Ovary (tissue), 9 donors: ENCODE results near the gene TCF4. TPM values are rescaled to one million over a fixed set of nuclear protein-coding genes. Genes with fewer than 3 reads are reported as not detected.

Experiments
- DNase-seq, 5 donors: peaks; one replicate each; pipeline ENCODE4 v3.0.0-alpha.2; 2019 to 2020
- H3K27ac ChIP-seq, 2 donors: fragments of 200-600 bp; one replicate each; pipeline versions ENCODE4 v1.5.1 to v1.8.0; 2019 to 2022
- H3K27me3 ChIP-seq: fragments of 200-600 bp; one replicate; pipeline ENCODE4 v1.8.0; 2022
- H3K36me3 ChIP-seq: fragments of 200-600 bp; sonication (generic); one replicate; pipeline ENCODE4 v1.5.1; 2019
- H3K4me1 ChIP-seq: one replicate; pipeline ENCODE4 v1.8.1; 2013; ENCODE audit warnings: mild to moderate bottlenecking, moderate library complexity; ENCODE audit not compliant: insufficient read depth
- H3K4me3 ChIP-seq: fragments of 200-600 bp; sonication (generic); one replicate; pipeline ENCODE4 v1.5.1; 2017
- H3K9me3 ChIP-seq, 2 donors: fragments of 200-600 bp in 1 of 2; sonication (generic) in 1 of 2; one replicate each; pipeline versions ENCODE4 v1.5.1 to v1.8.1; 2013 to 2019; ENCODE audit warnings: mild to moderate bottlenecking in 1 of 2, moderate library complexity in 1 of 2
- CTCF ChIP-seq, 3 donors: fragments of 450-650 bp in 2 of 3; fragments of 200-600 bp in 1 of 3; IDR thresholded peaks; one replicate each; pipeline versions ENCODE4 v1.5.1 to v1.8.0; 2016 to 2022; ENCODE audit warnings: antibody characterized with exemption in 3 of 3, mild to moderate bottlenecking in 1 of 3
- EP300 ChIP-seq: sonication (generic); formaldehyde crosslinking; IDR thresholded peaks from one replicate; pipeline ENCODE4 v1.6.1; 2017; ENCODE audit warnings: antibody characterized with exemption
- POLR2A ChIP-seq: fragments of 450-650 bp; IDR thresholded peaks from one replicate; pipeline ENCODE4 v1.6.1; 2017; ENCODE audit warnings: antibody characterized with exemption, mild to moderate bottlenecking, moderate library complexity
- WGBS, 3 donors: extraction: QIAGEN DNeasy Blood & Tissue Kit in 1 of 3; methylation state at CpG; one replicate each; pipeline versions ENCODE4 v1.1.5 to v1.1.7; 2013 to 2017; 5-methylcytosine and 5-hydroxymethylcytosine counted together
- intact Hi-C, 4 donors: fragments of 100-400 bp; cut with DNase I; formaldehyde crosslinking; loops; one replicate each; pipeline versions ENCODE4 v1.11.0 to v1.15.1; 2022 to 2023
- polyA plus RNA-seq, 2 donors: library from polyadenylated mRNA; stranded (reverse); fragments of 200-250 nt in 1 of 2; fragments of 350-450 nt in 1 of 2; fragmentation: Illumina TruSeq in 1 of 2; extraction: RNeasy Lipid Tissue Mini Kit (QIAGEN cat#74804) in 1 of 2; gene quantifications; one replicate each; pipeline ENCODE4 v1.2.3, GENCODE V29; 2013 to 2014
- total RNA-seq, 7 donors: library from RNA; depleted of rRNA in 2 of 7; stranded (reverse); fragments of >200 nt in 2 of 7; fragmentation: NEBNext Ultra II Directional in 3 of 7; extraction: Animal tissue kit (Norgen Biotek cat#: 25700) in 3 of 7; gene quantifications; one replicate each; pipeline versions ENCODE4 v1.1.0 to v1.2.4, GENCODE V29; 2016 to 2023
- donor health status: DM: no; HTN: no; CAD: no; lungs with moderate emphysema.
- donor health status: DM: no; HTN: no; CAD: no.
- donor health status: Bipolar disorder and iron deficiency.
- donor health status: DM: yes; HTN: yes; CAD: no.
- donor health status: DM: no; HTN: no; CAD: no.
- donor health status: DM: yes; HTN: yes; CAD: no.

The TCF4 gene
- total and polyA plus RNA-seq, 9 donors = 36.5 to 131 (median 112) TPM

- Histone ChIP-seq H3K36me3 (no peaks in the 10 kb centered on the region), H3K4me1 (peaks cover 3% of the 10 kb centered on the region), H3K4me3 (no peak overlapping the region), H3K27ac (no peak overlapping the region), H3K27me3 (no peaks in the 10 kb centered on the region), H3K9me3 (no peaks in the 10 kb centered on the region)
- no peak for DNase-seq
- no peak for TF ChIP-seq EP300
- TF ChIP-seq POLR2A = no peak
- intact Hi-C loops = no loop called here
Observed at GRCh38 chr18:55539240-55539639, 48.8 kb downstream of the TCF4 start.

- 40 to 45% (median 40%) methylated on average over 4 of the region's 4 CpGs for WGBS, 3 donors
- no peaks in the 10 kb centered on the region for H3K27me3 ChIP-seq
- DNase-seq = no peak
- H3K4me1 ChIP-seq = peaks cover 3% of the 10 kb centered on the region
- H3K36me3 ChIP-seq = no peaks in the 10 kb centered on the region
- H3K9me3 ChIP-seq = no peaks in the 10 kb centered on the region
- H3K27ac ChIP-seq = no peak overlapping the region
- intact Hi-C loops = no loop called here
- H3K4me3 ChIP-seq = no peak overlapping the region
- TF ChIP-seq CTCF (IDR thresholded peaks at IDR 0.05) (no peak), EP300 (no peak), POLR2A (no peak)
Observed at GRCh38 chr18:55534996-55535395, 53.0 kb downstream of the TCF4 start.

DNA sequence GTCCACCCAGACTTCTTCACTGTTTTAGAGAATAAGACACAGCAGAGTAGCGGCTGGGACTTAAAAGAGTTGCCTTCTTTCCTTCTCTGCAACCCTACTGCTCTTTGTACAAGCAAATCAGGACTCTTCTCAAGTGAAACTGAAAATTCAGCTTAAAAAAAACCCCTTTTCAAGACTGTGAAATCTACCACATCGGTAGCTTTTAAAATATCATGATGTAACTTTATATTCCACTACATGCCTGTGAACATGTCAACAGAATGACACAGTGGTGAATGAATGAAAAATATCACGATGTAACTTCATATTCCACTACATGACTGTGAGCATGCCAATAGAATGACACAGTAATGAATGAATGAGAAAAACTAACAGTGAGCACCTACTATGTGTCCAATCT lies 53.4 kb downstream of the TCF4 start:
- 60 to 81% (median 72%) methylated on average over 3 of the region's 3 CpGs for WGBS, 3 donors
- no peak overlapping the region for H3K27ac ChIP-seq
- intact Hi-C loops = no loop called here

GRCh38 chr18:55530166-55530565 lies 57.8 kb downstream of the TCF4 start:
- DNase-seq = no peak
- Histone ChIP-seq H3K4me3 (no peak overlapping the region), H3K36me3 (no peaks in the 10 kb centered on the region), H3K4me1 (peaks cover 5% of the 10 kb centered on the region), H3K27me3 (no peaks in the 10 kb centered on the region), H3K9me3 (no peaks in the 10 kb centered on the region), H3K27ac (no peak overlapping the region)
- no peak for TF ChIP-seq EP300
- no peak for TF ChIP-seq POLR2A
- TF ChIP-seq CTCF (IDR thresholded peaks at IDR 0.05) = no peak
- intact Hi-C loops = no loop called here
- whole genome bisulfite sequencing, 3 donors = 91 to 97% (median 94%) methylated on average over 5 of the region's 5 CpGs

More for the DNA sequence above, 53.4 kb downstream of the TCF4 start:
- H3K4me1 ChIP-seq = peaks cover 3% of the 10 kb centered on the region
- no peaks in the 10 kb centered on the region for H3K9me3 ChIP-seq
- H3K27me3 ChIP-seq = no peaks in the 10 kb centered on the region
- TF ChIP-seq POLR2A = no peak
- TF ChIP-seq CTCF (IDR thresholded peaks at IDR 0.05) = no peak
- no peak for TF ChIP-seq EP300
- DNase-seq = no peak
- H3K36me3 ChIP-seq = no peaks in the 10 kb centered on the region
- H3K4me3 ChIP-seq = no peak overlapping the region

DNA sequence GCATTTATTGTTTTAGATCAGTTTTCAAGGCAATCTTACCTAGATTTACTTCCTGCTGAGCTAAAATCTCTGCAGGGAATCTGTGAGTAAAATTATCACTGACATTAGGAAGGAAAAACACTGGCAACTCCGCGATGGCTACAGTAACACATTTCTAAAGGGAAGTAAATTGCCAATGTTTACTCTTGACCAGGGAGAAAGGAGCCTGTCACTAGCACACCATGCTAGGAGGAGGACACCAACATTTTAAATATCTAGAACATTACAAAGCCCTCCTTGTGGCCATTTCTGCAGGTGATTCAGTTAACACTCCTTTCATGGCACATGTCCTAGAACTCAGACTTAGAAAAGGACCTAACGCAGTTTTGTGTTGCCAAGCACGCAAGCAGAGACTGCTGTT lies 58.4 kb downstream of the TCF4 start:
- Histone ChIP-seq H3K9me3 (no peaks in the 10 kb centered on the region), H3K4me1 (peaks cover 3% of the 10 kb centered on the region), H3K27ac (no peak overlapping the region), H3K36me3 (no peaks in the 10 kb centered on the region), H3K4me3 (no peak overlapping the region), H3K27me3 (no peaks in the 10 kb centered on the region)
- 82 to 88% (median 82%) methylated on average over 4 of the region's 4 CpGs for WGBS, 3 donors
- no peak for TF ChIP-seq EP300
- TF ChIP-seq CTCF (IDR thresholded peaks at IDR 0.05) = no peak
- TF ChIP-seq POLR2A = no peak
- intact Hi-C loops = no loop called here
- no peak for DNase-seq
